ENCODE data around the gene RAB3B.
"Not testable (repeated sequence)": the region's sequence is repeated elsewhere in the genome, so short reads cannot be mapped to it uniquely, and the experiment has no call there.

Gene RAB3B, protein sequence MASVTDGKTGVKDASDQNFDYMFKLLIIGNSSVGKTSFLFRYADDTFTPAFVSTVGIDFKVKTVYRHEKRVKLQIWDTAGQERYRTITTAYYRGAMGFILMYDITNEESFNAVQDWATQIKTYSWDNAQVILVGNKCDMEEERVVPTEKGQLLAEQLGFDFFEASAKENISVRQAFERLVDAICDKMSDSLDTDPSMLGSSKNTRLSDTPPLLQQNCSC

DNA sequence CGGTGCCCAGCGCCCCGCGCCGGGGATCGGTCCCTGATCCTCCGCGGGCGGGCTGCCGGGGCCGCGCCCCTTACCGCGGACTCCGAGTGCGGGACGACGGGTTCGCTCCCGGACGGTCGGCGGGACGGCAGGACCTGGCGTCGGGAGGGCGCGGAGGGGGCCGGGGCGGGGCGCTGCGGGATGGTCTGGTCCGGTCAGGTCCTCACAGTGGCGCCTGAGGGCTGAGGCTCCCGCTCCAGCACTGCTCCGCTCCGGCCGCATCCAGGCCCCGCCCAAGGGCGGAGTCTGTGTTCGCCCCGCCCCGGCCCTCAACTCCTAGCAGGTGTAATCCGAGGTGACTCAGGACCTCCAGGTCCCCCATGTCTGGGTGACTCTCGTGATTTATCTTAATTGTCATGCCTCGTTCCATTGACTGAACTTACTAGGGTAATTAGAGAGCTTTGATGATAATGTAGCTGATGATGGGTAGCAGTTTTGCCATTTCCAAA is at the start of gene RAB3B:
Gene RAB3B, minus strand, starts transcription at position 223 of the 488 bp plus-strand sequence. CDS start 13,583 bp downstream, outside the sequence.
- H3K9ac ChIP-seq (ENCODE audit: low read length in 2 of 2), result no peak within 1 kb of the TSS
- H3K27me3 ChIP-seq (ENCODE audit: control insufficient read depth in 1 of 2, insufficient read depth in 2 of 2, low read length in 2 of 2), result peaks cover 31 to 33% of the 10 kb centered on the region in 2 donors

DNA sequence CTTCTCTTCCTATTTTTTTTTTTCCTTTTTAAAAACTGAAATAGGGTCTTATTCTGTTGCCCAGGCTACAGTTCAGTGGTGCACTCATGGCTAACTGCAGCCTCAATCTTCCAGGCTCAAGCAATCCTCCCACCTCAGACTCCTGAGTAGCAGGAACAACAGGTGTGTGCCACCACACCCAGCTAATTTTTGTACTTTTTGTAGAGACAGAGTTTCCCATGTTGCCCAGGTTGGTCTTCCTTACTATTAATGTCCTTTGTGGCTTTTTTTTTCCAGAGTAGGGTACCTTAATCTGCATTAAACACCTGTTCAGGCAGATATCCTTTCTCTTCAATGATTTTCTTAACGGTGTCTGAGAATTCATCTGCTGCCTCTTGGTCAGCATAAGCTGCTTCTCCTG is 47.4 kb upstream of the RAB3B start:
- peaks cover 0 to 2% of the 10 kb centered on the region in 2 donors for H3K36me3 ChIP-seq (ENCODE audit: control insufficient read depth in 2 of 2, insufficient read depth in 2 of 2, low read length in 2 of 2)
- no peak overlapping the region for H3K27ac ChIP-seq (ENCODE audit: low read length)
- H3K4me1 ChIP-seq (ENCODE audit: control insufficient read depth, insufficient read depth, low read length), result peaks cover under 1% of the 10 kb centered on the region

More for the DNA sequence above, at the start of gene RAB3B:
- Histone ChIP-seq H3K4me3 (ENCODE audit: low read length in 2 of 2) (peak within 1 kb of the TSS in 1 of 2 donors; percentile 52), H3K4me1 (ENCODE audit: control insufficient read depth, insufficient read depth, low read length) (peaks cover 4% of the 10 kb centered on the region), H3K36me3 (ENCODE audit: control insufficient read depth in 2 of 2, insufficient read depth in 2 of 2, low read length in 2 of 2) (no peaks in the 10 kb centered on the region), H3K9me3 (ENCODE audit: control insufficient read depth in 2 of 2, low read length in 2 of 2) (no peaks in the 10 kb centered on the region), H3K27ac (ENCODE audit: low read length) (no peak within 1 kb of the TSS)

DNA sequence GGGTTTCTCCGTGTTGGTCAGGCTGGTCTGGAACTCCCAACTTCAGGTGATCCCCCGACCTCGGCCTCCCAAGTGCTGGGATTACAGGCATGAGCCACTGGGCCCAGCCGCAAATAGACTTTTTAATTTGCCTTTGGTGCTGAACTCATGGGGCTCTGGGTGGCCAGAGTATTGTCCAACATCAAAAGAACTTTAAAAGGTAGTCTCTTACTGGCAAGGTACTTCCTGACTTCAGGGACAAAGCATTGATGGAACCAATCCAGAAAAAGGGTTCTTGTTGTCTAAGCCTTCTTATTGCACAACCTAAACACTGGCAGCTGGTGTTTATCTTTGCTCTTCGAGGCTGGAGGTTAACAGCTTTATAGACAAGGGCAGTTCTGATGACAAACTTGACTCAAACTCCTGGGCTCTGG is 46.9 kb upstream of the RAB3B start:
- no peak overlapping the region for H3K9ac ChIP-seq (ENCODE audit: low read length in 2 of 2)
- no peak overlapping the region for H3K27ac ChIP-seq (ENCODE audit: low read length)
- H3K36me3 ChIP-seq (ENCODE audit: control insufficient read depth in 2 of 2, insufficient read depth in 2 of 2, low read length in 2 of 2), result peaks cover 0 to 2% of the 10 kb centered on the region in 2 donors
- H3K9me3 ChIP-seq (ENCODE audit: control insufficient read depth in 2 of 2, low read length in 2 of 2), result no peaks in the 10 kb centered on the region
- H3K4me1 ChIP-seq (ENCODE audit: control insufficient read depth, insufficient read depth, low read length), result peaks cover 5% of the 10 kb centered on the region
- H3K27me3 ChIP-seq (ENCODE audit: control insufficient read depth in 1 of 2, insufficient read depth in 2 of 2, low read length in 2 of 2), result no peaks in the 10 kb centered on the region
- H3K4me3 ChIP-seq (ENCODE audit: low read length in 2 of 2), result no peak overlapping the region

More for the DNA sequence above, 47.4 kb upstream of the RAB3B start:
- Histone ChIP-seq H3K9ac (ENCODE audit: low read length in 2 of 2) (no peak overlapping the region), H3K9me3 (ENCODE audit: control insufficient read depth in 2 of 2, low read length in 2 of 2) (no peaks in the 10 kb centered on the region), H3K4me3 (ENCODE audit: low read length in 2 of 2) (no peak overlapping the region), H3K27me3 (ENCODE audit: control insufficient read depth in 1 of 2, insufficient read depth in 2 of 2, low read length in 2 of 2) (no peaks in the 10 kb centered on the region)

DNA sequence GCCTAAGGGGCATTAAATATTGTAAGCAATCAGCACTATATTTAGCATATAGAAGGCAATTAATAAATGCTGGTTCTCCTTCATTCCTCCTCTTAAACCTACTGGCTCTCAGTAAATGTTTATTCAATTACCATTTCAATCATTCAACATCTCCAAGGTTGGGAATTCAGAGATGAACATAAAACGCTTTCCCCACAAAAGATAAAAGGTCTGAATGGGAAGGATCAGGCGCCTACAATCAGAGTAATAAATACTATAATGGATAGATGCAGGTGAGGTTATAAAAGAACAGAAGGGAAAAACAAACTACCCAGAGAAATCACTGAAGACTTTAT is 43.5 kb upstream of the RAB3B start:
- peaks cover 0 to under 1% of the 10 kb centered on the region in 2 donors for H3K36me3 ChIP-seq (ENCODE audit: control insufficient read depth in 2 of 2, insufficient read depth in 2 of 2, low read length in 2 of 2)
- no peaks in the 10 kb centered on the region for H3K27me3 ChIP-seq (ENCODE audit: control insufficient read depth in 1 of 2, insufficient read depth in 2 of 2, low read length in 2 of 2)
- H3K9me3 ChIP-seq (ENCODE audit: control insufficient read depth in 2 of 2, low read length in 2 of 2), result no peaks in the 10 kb centered on the region
- peak overlapping the region; percentile 73 to 82 for H3K9ac ChIP-seq (ENCODE audit: low read length in 2 of 2)
- H3K27ac ChIP-seq (ENCODE audit: low read length), result peak overlapping the region; percentile 59
- peaks cover 12% of the 10 kb centered on the region for H3K4me1 ChIP-seq (ENCODE audit: control insufficient read depth, insufficient read depth, low read length)
- H3K4me3 ChIP-seq (ENCODE audit: low read length in 2 of 2), result peak overlapping the region; percentile 77 to 97

DNA sequence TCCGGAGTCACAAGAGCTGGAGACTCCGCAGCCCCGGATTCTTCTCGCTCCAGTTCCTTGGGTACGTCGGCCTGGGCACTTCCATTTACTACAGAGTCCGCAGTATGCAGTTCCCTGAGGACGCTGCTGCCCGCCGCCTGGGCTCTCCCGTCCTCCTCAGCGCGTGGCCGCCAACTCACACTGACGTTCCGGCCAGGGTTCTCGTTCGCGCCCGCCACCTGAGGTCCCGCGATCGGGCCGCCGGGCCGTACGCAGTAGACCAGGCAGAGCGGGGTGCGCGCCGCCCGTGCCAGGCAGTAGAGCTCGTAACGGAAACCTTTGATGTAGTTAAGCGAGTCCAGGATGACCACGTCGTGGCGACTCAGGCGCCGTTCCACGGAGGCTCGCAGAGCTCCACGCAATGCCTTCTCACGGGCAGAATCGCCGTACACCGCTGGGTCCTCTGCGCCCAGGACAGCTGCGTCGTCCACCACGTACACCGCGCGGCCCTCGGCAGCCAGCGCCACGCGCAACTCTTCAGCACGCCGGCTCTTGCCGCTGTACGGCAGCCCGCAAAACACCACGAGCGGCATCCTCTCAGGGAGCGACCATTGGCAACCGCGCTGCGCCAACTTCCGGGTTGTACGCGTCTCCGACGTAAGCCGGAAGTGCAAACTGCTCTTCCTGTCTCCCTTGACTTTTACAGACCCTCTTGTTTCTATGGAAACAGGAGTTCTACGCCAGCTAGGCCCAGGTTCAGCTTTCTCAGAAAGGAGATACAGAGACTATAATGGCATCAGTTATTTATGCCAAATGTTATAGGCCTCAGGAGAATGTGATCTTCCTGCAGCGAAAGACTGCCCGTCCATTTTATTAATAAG is 42.9 kb upstream of the RAB3B start, which contains the start of gene KTI12:
Gene KTI12, minus strand, starts transcription at position 621 of the 860 bp plus-strand sequence. Its CDS starts 49 bp downstream, at position 572.
- Histone ChIP-seq H3K4me1 (ENCODE audit: control insufficient read depth, insufficient read depth, low read length) (peaks cover 12% of the 10 kb centered on the region), H3K9ac (ENCODE audit: low read length in 2 of 2) (peak within 1 kb of the TSS; percentile 73 to 82), H3K4me3 (ENCODE audit: low read length in 2 of 2) (peak within 1 kb of the TSS; percentile 77 to 97), H3K9me3 (ENCODE audit: control insufficient read depth in 2 of 2, low read length in 2 of 2) (no peaks in the 10 kb centered on the region), H3K36me3 (ENCODE audit: control insufficient read depth in 2 of 2, insufficient read depth in 2 of 2, low read length in 2 of 2) (no peaks in the 10 kb centered on the region), H3K27ac (ENCODE audit: low read length) (peak within 1 kb of the TSS; percentile 59), H3K27me3 (ENCODE audit: control insufficient read depth in 1 of 2, insufficient read depth in 2 of 2, low read length in 2 of 2) (no peaks in the 10 kb centered on the region)

DNA sequence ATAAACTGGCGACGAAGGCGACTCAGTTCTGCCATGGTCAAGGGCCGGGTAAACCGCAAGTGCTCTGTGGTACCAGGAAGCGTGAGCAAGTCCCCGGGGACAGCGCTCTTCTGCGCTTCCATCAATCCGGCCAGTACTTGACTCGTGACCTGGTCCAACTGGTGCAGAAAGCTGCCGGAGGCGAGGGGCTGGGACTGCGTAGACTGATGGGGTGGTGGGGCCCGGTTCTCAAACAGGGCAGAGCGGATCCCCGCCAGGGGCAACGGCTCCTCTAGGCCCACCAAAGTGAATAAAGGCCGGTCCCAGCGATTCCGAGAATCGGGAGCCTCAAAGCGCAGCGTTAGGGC is 42.3 kb upstream of the RAB3B start:
- Histone ChIP-seq H3K27me3 (ENCODE audit: control insufficient read depth in 1 of 2, insufficient read depth in 2 of 2, low read length in 2 of 2) (no peaks in the 10 kb centered on the region), H3K9ac (ENCODE audit: low read length in 2 of 2) (peak overlapping the region; percentile 73 to 82), H3K27ac (ENCODE audit: low read length) (peak overlapping the region; percentile 59), H3K36me3 (ENCODE audit: control insufficient read depth in 2 of 2, insufficient read depth in 2 of 2, low read length in 2 of 2) (peaks cover 0 to 4% of the 10 kb centered on the region in 2 donors), H3K4me3 (ENCODE audit: low read length in 2 of 2) (peak overlapping the region; percentile 77 to 97), H3K4me1 (ENCODE audit: control insufficient read depth, insufficient read depth, low read length) (peaks cover 12% of the 10 kb centered on the region), H3K9me3 (ENCODE audit: control insufficient read depth in 2 of 2, low read length in 2 of 2) (no peaks in the 10 kb centered on the region)

DNA sequence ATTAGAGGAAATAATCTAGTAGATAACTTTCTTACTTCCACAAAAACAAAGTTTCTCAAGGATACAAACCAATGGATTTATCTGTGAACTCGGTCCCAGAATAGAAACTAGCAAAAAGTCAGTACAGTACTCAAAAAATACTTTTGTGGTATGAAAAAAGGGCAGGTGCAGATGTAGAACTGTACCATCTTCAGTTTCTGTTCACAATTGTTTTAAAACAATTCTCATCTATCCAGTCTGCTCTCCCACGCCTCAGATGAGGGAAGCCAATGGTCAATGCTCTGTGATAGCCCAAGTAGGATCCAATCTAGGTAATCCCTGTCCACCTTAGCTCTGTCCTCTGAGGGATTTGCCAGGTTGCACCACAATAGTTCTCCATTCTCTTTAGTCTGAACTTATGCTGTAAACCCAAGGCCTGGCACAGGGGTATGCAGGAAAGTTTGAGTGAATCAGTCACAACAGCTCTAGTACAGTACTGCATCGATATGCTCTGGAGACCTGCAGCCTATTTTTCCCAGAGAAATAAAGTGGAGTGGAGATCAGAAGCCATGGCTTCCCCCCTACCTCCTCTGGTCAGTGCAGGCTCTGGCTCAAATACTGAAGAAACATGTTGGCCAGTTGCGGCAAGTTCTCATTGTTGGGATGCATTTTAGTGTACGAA is 41.8 kb upstream of the RAB3B start:
- peak overlapping the region; percentile 73 to 82 for H3K9ac ChIP-seq (ENCODE audit: low read length in 2 of 2)
- H3K27ac ChIP-seq (ENCODE audit: low read length), result peak overlapping the region; percentile 59
- H3K27me3 ChIP-seq (ENCODE audit: control insufficient read depth in 1 of 2, insufficient read depth in 2 of 2, low read length in 2 of 2), result no peaks in the 10 kb centered on the region
- peaks cover 0 to 4% of the 10 kb centered on the region in 2 donors for H3K36me3 ChIP-seq (ENCODE audit: control insufficient read depth in 2 of 2, insufficient read depth in 2 of 2, low read length in 2 of 2)
- peaks cover 12% of the 10 kb centered on the region for H3K4me1 ChIP-seq (ENCODE audit: control insufficient read depth, insufficient read depth, low read length)
- H3K9me3 ChIP-seq (ENCODE audit: control insufficient read depth in 2 of 2, low read length in 2 of 2), result no peaks in the 10 kb centered on the region
- peak overlapping the region; percentile 77 to 97 for H3K4me3 ChIP-seq (ENCODE audit: low read length in 2 of 2)

DNA sequence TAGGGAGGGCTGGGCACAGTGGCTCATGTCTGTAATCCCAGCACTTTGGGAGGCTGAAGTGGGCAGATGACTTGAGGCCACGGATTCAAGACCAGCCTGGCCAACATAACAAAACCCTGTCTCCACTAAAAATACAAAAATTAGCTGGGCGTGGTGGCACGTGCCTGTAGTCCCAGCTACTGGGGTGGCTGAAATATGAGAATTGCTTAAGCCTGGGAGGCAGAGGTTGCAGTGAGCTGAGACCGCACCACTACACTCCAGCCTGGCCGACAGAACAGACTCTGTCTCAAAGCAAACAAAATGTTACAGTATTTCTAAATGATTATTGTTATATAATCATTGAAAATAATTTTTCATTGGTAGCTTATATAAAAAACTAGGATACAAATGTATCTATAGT is 38.3 kb upstream of the RAB3B start:
- not testable (repeated sequence) for H3K9ac ChIP-seq (ENCODE audit: low read length in 2 of 2); H3K36me3 ChIP-seq (ENCODE audit: control insufficient read depth in 2 of 2, insufficient read depth in 2 of 2, low read length in 2 of 2); H3K27me3 ChIP-seq (ENCODE audit: control insufficient read depth in 1 of 2, insufficient read depth in 2 of 2, low read length in 2 of 2); H3K27ac ChIP-seq (ENCODE audit: low read length); H3K4me3 ChIP-seq (ENCODE audit: low read length in 2 of 2); H3K9me3 ChIP-seq (ENCODE audit: control insufficient read depth in 2 of 2, low read length in 2 of 2)
- peaks cover 12% of the 10 kb centered on the region for H3K4me1 ChIP-seq (ENCODE audit: control insufficient read depth, insufficient read depth, low read length)

DNA sequence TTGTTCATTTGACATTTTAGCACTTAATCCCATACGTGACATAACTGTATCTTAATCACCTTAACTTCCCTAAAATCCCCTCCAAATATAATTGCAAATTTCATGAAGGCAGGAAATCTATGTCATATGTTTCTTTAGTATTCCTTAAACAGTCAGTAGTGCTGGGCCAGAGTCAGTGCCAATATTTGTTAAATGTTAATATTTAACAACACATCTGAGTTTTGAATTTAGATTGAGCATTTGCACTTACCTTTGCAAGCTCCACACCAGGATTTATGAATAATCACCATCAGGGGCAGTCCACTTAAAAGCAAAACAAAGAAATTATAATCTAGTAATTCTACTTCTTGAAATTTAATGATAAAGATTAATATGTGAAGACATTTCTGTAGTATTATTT is 37.8 kb upstream of the RAB3B start:
- H3K9me3 ChIP-seq (ENCODE audit: control insufficient read depth in 2 of 2, low read length in 2 of 2), result no peaks in the 10 kb centered on the region

DNA sequence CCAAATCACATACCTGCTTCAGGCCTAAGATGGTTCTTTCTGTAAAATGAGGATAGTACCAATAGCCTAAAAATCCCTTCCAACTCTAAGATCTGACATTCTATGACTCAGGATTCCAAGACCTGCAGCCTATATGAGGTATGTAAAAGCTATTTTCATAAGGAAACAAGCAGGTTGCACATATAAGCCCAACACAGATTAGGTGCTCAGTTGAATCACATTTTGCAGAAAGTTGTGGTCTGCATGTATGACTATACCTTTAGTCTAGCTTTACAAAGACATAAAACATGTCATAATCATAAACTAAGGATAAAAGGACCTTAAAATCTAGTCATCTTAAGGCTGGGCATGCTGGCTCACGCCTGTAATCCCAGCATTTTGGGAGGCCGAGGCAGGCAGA is 35.8 kb upstream of the RAB3B start:
- Histone ChIP-seq H3K4me1 (ENCODE audit: control insufficient read depth, insufficient read depth, low read length) (peaks cover under 1% of the 10 kb centered on the region), H3K27ac (ENCODE audit: low read length) (no peak overlapping the region), H3K4me3 (ENCODE audit: low read length in 2 of 2) (no peak overlapping the region), H3K9me3 (ENCODE audit: control insufficient read depth in 2 of 2, low read length in 2 of 2) (no peaks in the 10 kb centered on the region), H3K27me3 (ENCODE audit: control insufficient read depth in 1 of 2, insufficient read depth in 2 of 2, low read length in 2 of 2) (no peaks in the 10 kb centered on the region), H3K36me3 (ENCODE audit: control insufficient read depth in 2 of 2, insufficient read depth in 2 of 2, low read length in 2 of 2) (peaks cover 21 to 29% of the 10 kb centered on the region in 2 donors), H3K9ac (ENCODE audit: low read length in 2 of 2) (no peak overlapping the region)

More for the DNA sequence above, 37.8 kb upstream of the RAB3B start:
- H3K36me3 ChIP-seq (ENCODE audit: control insufficient read depth in 2 of 2, insufficient read depth in 2 of 2, low read length in 2 of 2), result peaks cover 7 to 14% of the 10 kb centered on the region in 2 donors
- H3K4me3 ChIP-seq (ENCODE audit: low read length in 2 of 2), result no peak overlapping the region
- H3K27me3 ChIP-seq (ENCODE audit: control insufficient read depth in 1 of 2, insufficient read depth in 2 of 2, low read length in 2 of 2), result no peaks in the 10 kb centered on the region
- H3K27ac ChIP-seq (ENCODE audit: low read length), result no peak overlapping the region
- no peak overlapping the region for H3K9ac ChIP-seq (ENCODE audit: low read length in 2 of 2)
- peaks cover 12% of the 10 kb centered on the region for H3K4me1 ChIP-seq (ENCODE audit: control insufficient read depth, insufficient read depth, low read length)

Measured in stomach smooth muscle (tissue), 2 donors.